ENCODE results near the gene SPTLC3. TPM values are rescaled to one million over a fixed set of nuclear protein-coding genes. Genes with fewer than 3 reads are reported as not detected.

The SPTLC3 gene
- total and polyA plus RNA-seq, 2 donors (not counting 1 experiment from before 2014, with no cell fraction given), result 4.0 TPM

DNA sequence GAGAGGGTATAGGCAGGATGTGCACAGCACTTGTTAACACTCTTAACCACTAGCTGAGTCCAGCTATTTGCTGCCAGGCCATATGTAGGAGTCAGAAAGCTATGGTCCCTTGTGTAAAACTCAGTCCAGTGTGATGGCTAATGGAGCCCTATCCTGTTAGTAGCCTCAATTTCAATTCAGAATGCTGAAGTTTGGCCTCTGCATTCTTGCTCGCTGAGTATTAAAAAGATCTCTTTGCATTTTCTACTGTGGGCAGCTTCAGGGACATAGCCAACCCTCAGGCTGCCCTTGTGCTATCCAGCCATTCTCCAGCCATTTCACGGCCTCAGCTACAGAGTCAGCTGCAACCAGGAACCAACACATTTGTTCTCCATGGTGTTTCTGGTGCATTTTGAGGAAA, 92.5 kb downstream of the SPTLC3 start:
- TF ChIP-seq, protein P1, sequence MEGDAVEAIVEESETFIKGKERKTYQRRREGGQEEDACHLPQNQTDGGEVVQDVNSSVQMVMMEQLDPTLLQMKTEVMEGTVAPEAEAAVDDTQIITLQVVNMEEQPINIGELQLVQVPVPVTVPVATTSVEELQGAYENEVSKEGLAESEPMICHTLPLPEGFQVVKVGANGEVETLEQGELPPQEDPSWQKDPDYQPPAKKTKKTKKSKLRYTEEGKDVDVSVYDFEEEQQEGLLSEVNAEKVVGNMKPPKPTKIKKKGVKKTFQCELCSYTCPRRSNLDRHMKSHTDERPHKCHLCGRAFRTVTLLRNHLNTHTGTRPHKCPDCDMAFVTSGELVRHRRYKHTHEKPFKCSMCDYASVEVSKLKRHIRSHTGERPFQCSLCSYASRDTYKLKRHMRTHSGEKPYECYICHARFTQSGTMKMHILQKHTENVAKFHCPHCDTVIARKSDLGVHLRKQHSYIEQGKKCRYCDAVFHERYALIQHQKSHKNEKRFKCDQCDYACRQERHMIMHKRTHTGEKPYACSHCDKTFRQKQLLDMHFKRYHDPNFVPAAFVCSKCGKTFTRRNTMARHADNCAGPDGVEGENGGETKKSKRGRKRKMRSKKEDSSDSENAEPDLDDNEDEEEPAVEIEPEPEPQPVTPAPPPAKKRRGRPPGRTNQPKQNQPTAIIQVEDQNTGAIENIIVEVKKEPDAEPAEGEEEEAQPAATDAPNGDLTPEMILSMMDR (conservative IDR thresholded peaks at IDR 0.05 in 1 of 2, IDR thresholded peaks at IDR 0.05 in 1 of 2; ENCODE audit: low read depth in 1 of 2, low read length in 2 of 2), result no peak
- no peak for TF ChIP-seq EZH2 (IDR thresholded peaks at IDR 0.05; ENCODE audit: low read length, missing control alignments)
- H3K27ac ChIP-seq (ENCODE audit: insufficient read depth, low read length), result no peak overlapping the region

DNA sequence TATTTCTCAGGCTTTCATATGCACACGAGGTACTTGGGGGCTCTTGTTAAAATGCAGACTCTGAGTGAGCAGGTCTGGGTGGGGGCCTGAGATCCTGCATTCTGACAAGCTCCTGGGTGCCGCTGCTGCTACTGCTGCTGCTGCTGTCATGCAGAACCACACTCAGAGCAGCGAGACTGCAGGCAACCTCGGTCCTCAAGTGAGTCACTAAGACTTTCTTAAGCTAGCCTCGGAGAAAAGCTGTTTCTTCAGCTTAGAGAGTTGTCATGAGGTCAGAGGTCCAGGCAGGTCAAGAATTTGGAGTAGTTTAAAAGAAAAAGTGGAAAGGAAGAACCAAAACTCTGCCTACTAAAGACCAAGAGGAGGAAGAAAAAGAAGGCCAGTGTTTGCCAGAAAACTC, 92.9 kb downstream of the SPTLC3 start:
- H3K9me3 ChIP-seq (ENCODE audit: control insufficient read depth, insufficient read depth, low read depth, low read length), result no peaks in the 10 kb centered on the region
- no peak overlapping the region for H3K4me2 ChIP-seq (ENCODE audit: extremely low read depth, insufficient read depth, low read length)
- no peaks in the 10 kb centered on the region for H3K4me1 ChIP-seq (ENCODE audit: control insufficient read depth, extremely low read depth, insufficient read depth, low read length)
- H3K79me2 ChIP-seq (ENCODE audit: control insufficient read depth, insufficient read depth, low read length), result no peaks in the 10 kb centered on the region
- H3K4me3 ChIP-seq (replicated peaks in 1 of 4; ENCODE audit: control extremely low read depth in 1 of 4, insufficient read depth in 1 of 4, low read depth in 3 of 4, low read length in 4 of 4), result no peak overlapping the region
- no peaks in the 10 kb centered on the region for H4K20me1 ChIP-seq (ENCODE audit: control insufficient read depth, extremely low read depth, insufficient read depth, low read length)
- H3K27ac ChIP-seq (ENCODE audit: insufficient read depth, low read length), result no peak overlapping the region
- no peaks in the 10 kb centered on the region for H3K36me3 ChIP-seq (ENCODE audit: control insufficient read depth, insufficient read depth, low read length)
- TF ChIP-seq, protein P1 (conservative IDR thresholded peaks at IDR 0.05 in 1 of 2, IDR thresholded peaks at IDR 0.05 in 1 of 2; ENCODE audit: low read depth in 1 of 2, low read length in 2 of 2), result no peak
- no peak for TF ChIP-seq EZH2 (IDR thresholded peaks at IDR 0.05; ENCODE audit: low read length, missing control alignments)
- DNase-seq (ENCODE audit: low read depth in 2 of 2), result peak; percentile 47 to 65
- no peaks in the 10 kb centered on the region for H3K27me3 ChIP-seq (ENCODE audit: control insufficient read depth, insufficient read depth, low read length)
- no peak overlapping the region for H3K9ac ChIP-seq (ENCODE audit: insufficient read depth, low read length)
- H2AFZ ChIP-seq (ENCODE audit: low read length), result no peak overlapping the region

More for the DNA sequence above, 92.5 kb downstream of the SPTLC3 start:
- H3K36me3 ChIP-seq (ENCODE audit: control insufficient read depth, insufficient read depth, low read length), result no peaks in the 10 kb centered on the region
- no peaks in the 10 kb centered on the region for H3K79me2 ChIP-seq (ENCODE audit: control insufficient read depth, insufficient read depth, low read length)
- peak in 1 of 2 donors; percentile 54 for DNase-seq (ENCODE audit: low read depth in 2 of 2)
- no peak overlapping the region for H3K4me3 ChIP-seq (replicated peaks in 1 of 4; ENCODE audit: control extremely low read depth in 1 of 4, insufficient read depth in 1 of 4, low read depth in 3 of 4, low read length in 4 of 4)
- H3K4me1 ChIP-seq (ENCODE audit: control insufficient read depth, extremely low read depth, insufficient read depth, low read length), result no peaks in the 10 kb centered on the region
- no peak overlapping the region for H3K9ac ChIP-seq (ENCODE audit: insufficient read depth, low read length)
- no peak overlapping the region for H2AFZ ChIP-seq (ENCODE audit: low read length)
- H3K4me2 ChIP-seq (ENCODE audit: extremely low read depth, insufficient read depth, low read length), result no peak overlapping the region
- no peaks in the 10 kb centered on the region for H3K9me3 ChIP-seq (ENCODE audit: control insufficient read depth, insufficient read depth, low read depth, low read length)
- H3K27me3 ChIP-seq (ENCODE audit: control insufficient read depth, insufficient read depth, low read length), result no peaks in the 10 kb centered on the region
- H4K20me1 ChIP-seq (ENCODE audit: control insufficient read depth, extremely low read depth, insufficient read depth, low read length), result no peaks in the 10 kb centered on the region

DNA sequence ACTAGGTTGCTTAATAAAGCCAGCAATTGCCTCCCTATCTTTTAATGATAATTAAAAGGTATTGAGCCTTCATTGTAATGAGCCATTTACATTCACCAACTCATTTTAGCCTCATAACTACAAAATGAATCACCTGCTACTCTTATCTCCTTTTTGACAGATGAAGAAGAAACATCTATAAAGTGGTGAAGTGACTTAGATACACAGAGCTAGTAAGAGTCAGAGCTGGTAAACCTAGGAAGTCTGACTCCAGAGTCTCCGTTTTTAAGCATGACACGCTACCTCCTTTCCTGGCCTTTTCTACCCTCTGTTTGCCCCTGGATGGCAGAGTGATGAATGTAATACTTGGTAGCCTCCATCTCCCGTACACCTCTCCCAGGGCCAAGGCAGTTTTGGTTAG, 93.5 kb downstream of the SPTLC3 start:
- Histone ChIP-seq H3K4me3 (replicated peaks in 1 of 4; ENCODE audit: control extremely low read depth in 1 of 4, insufficient read depth in 1 of 4, low read depth in 3 of 4, low read length in 4 of 4) (no peak overlapping the region), H3K79me2 (ENCODE audit: control insufficient read depth, insufficient read depth, low read length) (no peaks in the 10 kb centered on the region), H3K4me1 (ENCODE audit: control insufficient read depth, extremely low read depth, insufficient read depth, low read length) (no peaks in the 10 kb centered on the region), H2AFZ (ENCODE audit: low read length) (no peak overlapping the region), H3K27ac (ENCODE audit: insufficient read depth, low read length) (no peak overlapping the region), H3K4me2 (ENCODE audit: extremely low read depth, insufficient read depth, low read length) (no peak overlapping the region), H4K20me1 (ENCODE audit: control insufficient read depth, extremely low read depth, insufficient read depth, low read length) (no peaks in the 10 kb centered on the region), H3K9ac (ENCODE audit: insufficient read depth, low read length) (no peak overlapping the region), H3K9me3 (ENCODE audit: control insufficient read depth, insufficient read depth, low read depth, low read length) (no peaks in the 10 kb centered on the region), H3K36me3 (ENCODE audit: control insufficient read depth, insufficient read depth, low read length) (no peaks in the 10 kb centered on the region), H3K27me3 (ENCODE audit: control insufficient read depth, insufficient read depth, low read length) (no peaks in the 10 kb centered on the region)
- TF ChIP-seq EZH2 (IDR thresholded peaks at IDR 0.05; ENCODE audit: low read length, missing control alignments), result no peak
- TF ChIP-seq, protein P1 (conservative IDR thresholded peaks at IDR 0.05 in 1 of 2, IDR thresholded peaks at IDR 0.05 in 1 of 2; ENCODE audit: low read depth in 1 of 2, low read length in 2 of 2), result no peak
- peak in 1 of 2 donors; percentile 48 for DNase-seq (ENCODE audit: low read depth in 2 of 2)

Measured in fibroblast of lung (primary cell).